SK-N-SH (cell line): ENCODE data around the gene ERH.

Experiments
- CTCF ChIP-seq: fragments of 200-600 bp; sonication (generic); IDR thresholded peaks from 2 replicates; pipeline ENCODE4 v1.6.1; 2017; ENCODE audit warnings: antibody characterized with exemption, mild to moderate bottlenecking, moderate library complexity
- FOXJ3 ChIP-seq: sonication (generic); formaldehyde crosslinking; IDR thresholded peaks from 2 replicates; pipeline ENCODE4 v1.5.1; 2020; ENCODE audit warnings: mild to moderate bottlenecking, missing genetic modification reagents
- IRF3 ChIP-seq: fragments of 150-350 bp; IDR thresholded peaks from 2 replicates; pipeline ENCODE4 v1.6.1; 2016; ENCODE audit warnings: mild to moderate bottlenecking, low read depth, low read length
- JUND ChIP-seq: IDR thresholded peaks from 2 replicates; pipeline ENCODE4 v1.4.0; 2012
- MXI1 ChIP-seq: IDR thresholded peaks from 2 replicates; pipeline ENCODE4 v1.6.1; 2012; ENCODE audit warnings: mild to moderate bottlenecking, low read depth, low read length, improper control_type of control experiment
- POLR2AphosphoS5 ChIP-seq: IDR thresholded peaks from 2 replicates; pipeline ENCODE4 v1.6.1; 2012; ENCODE audit warnings: low read depth, low read length
- REST ChIP-seq: IDR thresholded peaks from 2 replicates; pipeline ENCODE4 v1.6.1; 2012; ENCODE audit warnings: mild to moderate bottlenecking, low read depth, low read length, moderate library complexity
- SIN3A ChIP-seq: IDR thresholded peaks from 2 replicates; pipeline ENCODE4 v1.6.1; 2012; ENCODE audit warnings: low read depth, mild to moderate bottlenecking, low read length, moderate library complexity, borderline replicate concordance
- SMC3 ChIP-seq: IDR thresholded peaks from 2 replicates; pipeline ENCODE4 v1.6.1; 2012; ENCODE audit warnings: low read depth, low read length, improper control_type of control experiment
- YY1 ChIP-seq: IDR thresholded peaks from 2 replicates; pipeline ENCODE4 v1.4.0; 2012; ENCODE audit warnings: low read depth, mild to moderate bottlenecking
- ZBTB33 ChIP-seq: IDR thresholded peaks from 2 replicates; pipeline ENCODE4 v1.4.0; 2012; ENCODE audit warnings: low read depth, borderline replicate concordance
- TF ChIP-seq, protein P1 (sequence below): IDR thresholded peaks from 2 replicates; pipeline ENCODE4 v1.4.0; 2012; ENCODE audit warnings: low read depth

- TF ChIP-seq CTCF (no peak), FOXJ3 (CRISPR knock-in tag) (no peak), SIN3A (no peak), ZBTB33 (no peak), SMC3 (no peak), POLR2AphosphoS5 (no peak), IRF3 (no peak), MXI1 (no peak), YY1 (no peak), REST (no peak), JUND (no peak)
- TF ChIP-seq, protein P1, sequence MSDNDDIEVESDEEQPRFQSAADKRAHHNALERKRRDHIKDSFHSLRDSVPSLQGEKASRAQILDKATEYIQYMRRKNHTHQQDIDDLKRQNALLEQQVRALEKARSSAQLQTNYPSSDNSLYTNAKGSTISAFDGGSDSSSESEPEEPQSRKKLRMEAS: no peak
Measured at GRCh38 chr14:69395929-69396328, 2.2 kb downstream of the ERH start.
